Kidney (tissue), 14 donors: ENCODE data around the gene ERH. TPM values are rescaled to one million over a fixed set of nuclear protein-coding genes. Genes with fewer than 3 reads are reported as not detected.

Experiments used
- DNase-seq, 5 donors: peaks; one replicate each; pipeline ENCODE4 v3.0.0-alpha.2; 2013 to 2020
- FAIRE-seq: peaks from 2 replicates; lab custom pipeline; 2012; peaks lifted over from hg19 to GRCh38; lab: Jason Lieb, UNC
- H3K27ac ChIP-seq, 2 donors: one replicate each; pipeline ENCODE4 v1.7.0; 2013; ENCODE audit warnings: low read depth in 2 of 2, low read length in 2 of 2, inconsistent platforms in 1 of 2
- H3K27me3 ChIP-seq: one replicate; pipeline ENCODE4 v1.7.1; 2013; ENCODE audit warnings: low read length, inconsistent platforms; ENCODE audit not compliant: control insufficient read depth, insufficient read depth
- H3K36me3 ChIP-seq, 3 donors: one replicate each; pipeline versions ENCODE4 v1.7.0 to v1.7.1; 2013; ENCODE audit warnings: low read length in 3 of 3, control low read depth in 1 of 3, inconsistent platforms in 1 of 3; ENCODE audit not compliant: insufficient read depth in 3 of 3, control insufficient read depth in 2 of 3
- H3K4me1 ChIP-seq, 3 donors: one replicate each; pipeline versions ENCODE4 v1.7.0 to v1.7.1; 2013; ENCODE audit warnings: low read length in 3 of 3, inconsistent platforms in 1 of 3, low read depth in 1 of 3; ENCODE audit not compliant: control insufficient read depth in 2 of 3, insufficient read depth in 2 of 3
- H3K4me3 ChIP-seq, 3 donors: one replicate each; pipeline versions ENCODE4 v1.7.0 to v1.8.1; 2013; ENCODE audit warnings: low read length in 3 of 3, control low read depth in 1 of 3, inconsistent platforms in 1 of 3
- H3K9ac ChIP-seq, 3 donors: one replicate each; pipeline versions ENCODE4 v1.7.0 to v1.7.1; 2013; ENCODE audit warnings: low read length in 3 of 3, control low read depth in 1 of 3, inconsistent platforms in 1 of 3
- H3K9me3 ChIP-seq, 3 donors: one replicate each; pipeline versions ENCODE4 v1.7.0 to v1.7.1; 2013; ENCODE audit warnings: low read length in 3 of 3, control low read depth in 1 of 3, inconsistent platforms in 1 of 3; ENCODE audit not compliant: control insufficient read depth in 2 of 3, insufficient read depth in 1 of 3
- CTCF ChIP-seq: IDR thresholded peaks from 3 replicates; pipeline ENCODE4 v1.5.1; 2012; ENCODE audit warnings: mild to moderate bottlenecking, moderate library complexity, borderline replicate concordance; ENCODE audit not compliant: insufficient read depth; ENCODE audit errors: extremely low read depth
- intact Hi-C: fragments of 100-400 bp; cut with DNase I; formaldehyde crosslinking; loops from one replicate; pipeline ENCODE4 v1.11.1; 2022
- polyA plus RNA-seq: library from polyadenylated mRNA; stranded (reverse); fragments of 350-450 nt; fragmentation: Illumina TruSeq; extraction: RNeasy Lipid Tissue Mini Kit (QIAGEN cat#74804); gene quantifications from one replicate; pipeline ENCODE4 v1.2.3, GENCODE V29; 2014; ENCODE audit warnings: low read depth, low replicate concordance; ENCODE audit not compliant: insufficient read depth
- total RNA-seq: library from RNA; stranded (reverse); fragmentation: NEBNext Ultra II Directional; extraction: Animal tissue kit (Norgen Biotek cat#: 25700); gene quantifications from one replicate; pipeline ENCODE4 v1.2.1, GENCODE V29; 2021
- donor health status: control.
- donor health status: control.
- donor health status: control.
- donor health status: control.
- donor health status: control.
- donor health status: DM: yes; HTN: yes; CAD: no.
- donor health status: Normal renal cell carcinoma (clear cell type).

Gene ERH
- total and polyA plus RNA-seq, 2 donors from 2014 or later, result 168 to 193 TPM

GRCh38 chr14:69349091-69349777 lies 48.9 kb downstream of the ERH start:
- peaks cover 0 to 4% (median 0%) of the 10 kb centered on the region in 3 donors for H3K4me1 ChIP-seq

GRCh38 chr14:69346710-69347109 lies 51.4 kb downstream of the ERH start:
- H3K36me3 ChIP-seq, result no peaks in the 10 kb centered on the region
- DNase-seq, result no peak
- no peaks in the 10 kb centered on the region for H3K27me3 ChIP-seq
- no peak for FAIRE-seq
- no peak overlapping the region for H3K27ac ChIP-seq
- TF ChIP-seq CTCF, result peak; percentile 18
- H3K9me3 ChIP-seq, result no peaks in the 10 kb centered on the region
- H3K9ac ChIP-seq, result no peak overlapping the region
- H3K4me3 ChIP-seq, result no peak overlapping the region
- intact Hi-C loops, result no loop called here
- H3K4me1 ChIP-seq, result peaks cover 0 to 14% (median 4%) of the 10 kb centered on the region in 3 donors

More at GRCh38 chr14:69349091-69349777, 48.9 kb downstream of the ERH start:
- H3K4me3 ChIP-seq, result no peak overlapping the region
- FAIRE-seq, result no peak
- H3K27me3 ChIP-seq, result no peaks in the 10 kb centered on the region
- TF ChIP-seq CTCF, result no peak
- intact Hi-C loops, result no loop called here
- H3K9ac ChIP-seq, result no peak overlapping the region
- H3K27ac ChIP-seq, result no peak overlapping the region
- no peaks in the 10 kb centered on the region for H3K36me3 ChIP-seq
- H3K9me3 ChIP-seq, result no peaks in the 10 kb centered on the region
- no peak for DNase-seq

- no peak overlapping the region for H3K9ac ChIP-seq
- no peaks in the 10 kb centered on the region for H3K27me3 ChIP-seq
- FAIRE-seq, result no peak
- H3K9me3 ChIP-seq, result no peaks in the 10 kb centered on the region
- no peak overlapping the region for H3K27ac ChIP-seq
- no peak for TF ChIP-seq CTCF
- peaks cover 0 to 14% (median 4%) of the 10 kb centered on the region in 3 donors for H3K4me1 ChIP-seq
- no peaks in the 10 kb centered on the region for H3K36me3 ChIP-seq
- DNase-seq, result peak in 3 of 5 donors; percentile 18 to 46 (median 27)
- intact Hi-C loops, result no loop called here
- H3K4me3 ChIP-seq, result no peak overlapping the region
These were observed 52.7 kb downstream of the ERH start for GRCh38 chr14:69345402-69345801.

GRCh38 chr14:69344171-69344570 lies 53.9 kb downstream of the ERH start:
- Histone ChIP-seq H3K9ac (peak overlapping the region in 1 of 3 donors; percentile 14), H3K27me3 (no peaks in the 10 kb centered on the region), H3K9me3 (no peaks in the 10 kb centered on the region), H3K36me3 (no peaks in the 10 kb centered on the region), H3K4me1 (peaks cover 0 to 14% (median 4%) of the 10 kb centered on the region in 3 donors), H3K4me3 (no peak overlapping the region), H3K27ac (no peak overlapping the region)
- intact Hi-C loops, result no loop called here
- no peak for TF ChIP-seq CTCF
- no peak for DNase-seq
- no peak for FAIRE-seq
